Measurements from ENCODE around the gene DHRSX. TPM values are rescaled to one million over a fixed set of nuclear protein-coding genes. Genes with fewer than 3 reads are reported as not detected.

The DHRSX gene
- total and polyA plus RNA-seq, 10 of the 15 experiments (the other 5 are each of a cell fraction or from before 2014, with no cell fraction given), result 1.7 to 39.5 (median 16.5) TPM

DNA sequence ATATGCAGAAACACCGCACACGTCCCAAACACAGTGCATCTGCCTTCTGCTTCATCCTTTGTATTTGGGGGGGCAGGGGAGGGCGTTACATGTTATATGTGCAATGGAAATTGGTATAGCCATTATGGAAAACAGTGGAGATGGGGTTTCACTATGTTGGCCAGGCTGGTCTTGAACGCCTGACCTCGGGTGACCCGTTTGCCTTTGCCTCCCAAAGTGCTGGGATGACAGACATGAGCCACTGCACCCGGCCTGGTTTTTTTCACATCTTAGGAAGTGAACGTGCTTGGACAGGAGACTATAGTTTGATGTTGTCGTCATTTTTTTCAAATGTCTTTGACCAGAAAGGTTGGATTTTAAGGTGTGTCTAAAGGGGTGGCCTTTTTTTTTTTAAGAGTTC, 88.6 kb downstream of the DHRSX start:
- SMC1A ChIA-PET (ENCODE audit: uncharacterized antibody, unreplicated experiment), result no interaction called here
- in situ Hi-C loops (cut with MboI), result no loop called here

More for the DNA sequence above, 88.6 kb downstream of the DHRSX start:
- Histone ChIP-seq H3K9ac (ENCODE audit: control insufficient read depth, insufficient read depth, low read length) (no peak overlapping the region), H3K27me3 (replicated peaks in 1 of 2; ENCODE audit: control insufficient read depth in 2 of 2, insufficient read depth in 2 of 2, low read length in 1 of 2) (no peaks in the 10 kb centered on the region), H3K9me3 (replicated peaks; ENCODE audit: control insufficient read depth, insufficient read depth, low read length) (peaks cover 6% of the 10 kb centered on the region), H3K4me3 (no peak overlapping the region), H3K4me1 (ENCODE audit: control insufficient read depth, insufficient read depth, low read length) (no peaks in the 10 kb centered on the region), H4K20me1 (ENCODE audit: control insufficient read depth, insufficient read depth) (no peaks in the 10 kb centered on the region), H3K79me2 (ENCODE audit: control insufficient read depth, insufficient read depth, low read length) (no peaks in the 10 kb centered on the region), H3K4me2 (ENCODE audit: control insufficient read depth, insufficient read depth) (no peak overlapping the region), H3K36me3 (ENCODE audit: control insufficient read depth in 2 of 2, insufficient read depth in 2 of 2, low read length in 1 of 2) (peaks cover 2 to 3% of the 10 kb centered on the region in 2 experiments; a peak in 2 of 4 replicates), H3K27ac (ENCODE audit: control insufficient read depth, insufficient read depth) (no peak overlapping the region), H2AFZ (ENCODE audit: control insufficient read depth, low read depth, low read length) (no peak overlapping the region)
- intact Hi-C loops (cut with micrococcal nuclease; ENCODE audit: unreplicated experiment), result no loop called here
- WGBS (ENCODE audit: insufficient coverage, insufficient replicate concordance, low lambda C conversion rate, missing lambda C conversion rate), result 91% methylated on average over 9 of the region's 9 CpGs
- ChIA-PET CTCF (no interaction called here), POLR2A (no interaction called here), RAD21 (ENCODE audit: unreplicated experiment) (no interaction called here)
- BruUV-seq (replicated peaks), result no TSS peak
- DNase-seq (ENCODE audit: low read depth, low spot score), result no peak
- TF ChIP-seq MYC (IDR thresholded peaks at IDR 0.05; ENCODE audit: insufficient read depth, insufficient read length, insufficient replicate concordance, low read length, severe bottlenecking), result no peak
- TF ChIP-seq WRNIP1 (IDR thresholded peaks at IDR 0.05; ENCODE audit: borderline replicate concordance, low read depth, low read length), result no peak
- TF ChIP-seq, protein P1, sequence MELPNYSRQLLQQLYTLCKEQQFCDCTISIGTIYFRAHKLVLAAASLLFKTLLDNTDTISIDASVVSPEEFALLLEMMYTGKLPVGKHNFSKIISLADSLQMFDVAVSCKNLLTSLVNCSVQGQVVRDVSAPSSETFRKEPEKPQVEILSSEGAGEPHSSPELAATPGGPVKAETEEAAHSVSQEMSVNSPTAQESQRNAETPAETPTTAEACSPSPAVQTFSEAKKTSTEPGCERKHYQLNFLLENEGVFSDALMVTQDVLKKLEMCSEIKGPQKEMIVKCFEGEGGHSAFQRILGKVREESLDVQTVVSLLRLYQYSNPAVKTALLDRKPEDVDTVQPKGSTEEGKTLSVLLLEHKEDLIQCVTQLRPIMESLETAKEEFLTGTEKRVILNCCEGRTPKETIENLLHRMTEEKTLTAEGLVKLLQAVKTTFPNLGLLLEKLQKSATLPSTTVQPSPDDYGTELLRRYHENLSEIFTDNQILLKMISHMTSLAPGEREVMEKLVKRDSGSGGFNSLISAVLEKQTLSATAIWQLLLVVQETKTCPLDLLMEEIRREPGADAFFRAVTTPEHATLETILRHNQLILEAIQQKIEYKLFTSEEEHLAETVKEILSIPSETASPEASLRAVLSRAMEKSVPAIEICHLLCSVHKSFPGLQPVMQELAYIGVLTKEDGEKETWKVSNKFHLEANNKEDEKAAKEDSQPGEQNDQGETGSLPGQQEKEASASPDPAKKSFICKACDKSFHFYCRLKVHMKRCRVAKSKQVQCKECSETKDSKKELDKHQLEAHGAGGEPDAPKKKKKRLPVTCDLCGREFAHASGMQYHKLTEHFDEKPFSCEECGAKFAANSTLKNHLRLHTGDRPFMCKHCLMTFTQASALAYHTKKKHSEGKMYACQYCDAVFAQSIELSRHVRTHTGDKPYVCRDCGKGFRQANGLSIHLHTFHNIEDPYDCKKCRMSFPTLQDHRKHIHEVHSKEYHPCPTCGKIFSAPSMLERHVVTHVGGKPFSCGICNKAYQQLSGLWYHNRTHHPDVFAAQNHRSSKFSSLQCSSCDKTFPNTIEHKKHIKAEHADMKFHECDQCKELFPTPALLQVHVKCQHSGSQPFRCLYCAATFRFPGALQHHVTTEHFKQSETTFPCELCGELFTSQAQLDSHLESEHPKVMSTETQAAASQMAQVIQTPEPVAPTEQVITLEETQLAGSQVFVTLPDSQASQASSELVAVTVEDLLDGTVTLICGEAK (IDR thresholded peaks at IDR 0.05; ENCODE audit: borderline replicate concordance), result no peak
- no peak for TF ChIP-seq BMI1 (IDR thresholded peaks at IDR 0.05; ENCODE audit: borderline replicate concordance)
- TF ChIP-seq, protein P2, sequence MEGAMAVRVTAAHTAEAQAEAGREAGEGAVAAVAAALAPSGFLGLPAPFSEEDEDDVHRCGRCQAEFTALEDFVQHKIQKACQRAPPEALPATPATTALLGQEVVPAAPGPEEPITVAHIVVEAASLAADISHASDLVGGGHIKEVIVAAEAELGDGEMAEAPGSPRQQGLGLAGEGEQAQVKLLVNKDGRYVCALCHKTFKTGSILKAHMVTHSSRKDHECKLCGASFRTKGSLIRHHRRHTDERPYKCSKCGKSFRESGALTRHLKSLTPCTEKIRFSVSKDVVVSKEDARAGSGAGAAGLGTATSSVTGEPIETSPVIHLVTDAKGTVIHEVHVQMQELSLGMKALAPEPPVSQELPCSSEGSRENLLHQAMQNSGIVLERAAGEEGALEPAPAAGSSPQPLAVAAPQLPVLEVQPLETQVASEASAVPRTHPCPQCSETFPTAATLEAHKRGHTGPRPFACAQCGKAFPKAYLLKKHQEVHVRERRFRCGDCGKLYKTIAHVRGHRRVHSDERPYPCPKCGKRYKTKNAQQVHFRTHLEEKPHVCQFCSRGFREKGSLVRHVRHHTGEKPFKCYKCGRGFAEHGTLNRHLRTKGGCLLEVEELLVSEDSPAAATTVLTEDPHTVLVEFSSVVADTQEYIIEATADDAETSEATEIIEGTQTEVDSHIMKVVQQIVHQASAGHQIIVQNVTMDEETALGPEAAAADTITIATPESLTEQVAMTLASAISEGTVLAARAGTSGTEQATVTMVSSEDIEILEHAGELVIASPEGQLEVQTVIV (IDR thresholded peaks at IDR 0.05; ENCODE audit: borderline replicate concordance, partially characterized antibody), result no peak
- TF ChIP-seq GATAD2B (conservative IDR thresholded peaks at IDR 0.05; ENCODE audit: low read depth), result no peak
- no peak for TF ChIP-seq MXI1 (IDR thresholded peaks at IDR 0.05; ENCODE audit: low read depth, low read length)
- TF ChIP-seq PAX8 (IDR thresholded peaks at IDR 0.05), result no peak
- TF ChIP-seq CHD4 (IDR thresholded peaks at IDR 0.05), result no peak
- no peak for TF ChIP-seq POLR2A (IDR thresholded peaks at IDR 0.05; ENCODE audit: low read depth, low read length)
- FAIRE-seq, result no peak
- ATAC-seq, result no peak
